ENCODE data around the gene ADAM10.
A peak's percentile ranks its signal among the peaks of the same experiment; 100 is the strongest.

Gene ADAM10

DNA sequence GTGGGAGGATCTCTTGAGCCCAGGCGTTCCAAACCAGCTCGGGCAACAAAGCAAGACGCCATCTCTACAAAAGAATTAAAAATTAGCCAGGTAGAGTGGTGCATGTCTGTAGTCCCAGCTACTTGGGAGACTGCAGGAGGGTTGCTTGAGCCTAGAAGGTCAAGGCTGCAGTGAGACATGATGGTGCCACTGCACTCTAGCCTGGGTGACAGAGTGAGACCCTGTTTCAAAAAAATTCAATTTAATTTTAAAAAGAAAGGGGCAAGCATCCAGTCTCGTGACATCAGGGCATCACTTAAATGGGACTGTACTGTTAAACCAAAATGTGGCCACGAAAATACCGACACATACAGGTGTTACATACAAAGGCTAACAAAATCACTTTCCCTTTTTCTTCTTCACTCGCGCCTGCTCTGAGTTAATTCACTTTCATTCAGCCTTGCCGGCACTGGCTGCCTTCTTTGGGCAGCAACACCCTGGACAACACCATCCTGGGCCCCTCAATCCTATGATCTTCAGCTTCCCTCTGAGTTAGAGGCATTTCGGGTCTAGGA lies 196.1 kb downstream of the ADAM10 start:
- H3K4me3 ChIP-seq (ENCODE audit: low read depth, low read length) = no peak overlapping the region
- H3K36me3 ChIP-seq (ENCODE audit: control insufficient read depth in 2 of 2, insufficient read depth in 1 of 2, low read length in 2 of 2) = no peaks in the 10 kb centered on the region
- H3K9me3 ChIP-seq (ENCODE audit: control insufficient read depth, insufficient read depth, low read depth, low read length) = no peaks in the 10 kb centered on the region
- TF ChIP-seq, protein P1, sequence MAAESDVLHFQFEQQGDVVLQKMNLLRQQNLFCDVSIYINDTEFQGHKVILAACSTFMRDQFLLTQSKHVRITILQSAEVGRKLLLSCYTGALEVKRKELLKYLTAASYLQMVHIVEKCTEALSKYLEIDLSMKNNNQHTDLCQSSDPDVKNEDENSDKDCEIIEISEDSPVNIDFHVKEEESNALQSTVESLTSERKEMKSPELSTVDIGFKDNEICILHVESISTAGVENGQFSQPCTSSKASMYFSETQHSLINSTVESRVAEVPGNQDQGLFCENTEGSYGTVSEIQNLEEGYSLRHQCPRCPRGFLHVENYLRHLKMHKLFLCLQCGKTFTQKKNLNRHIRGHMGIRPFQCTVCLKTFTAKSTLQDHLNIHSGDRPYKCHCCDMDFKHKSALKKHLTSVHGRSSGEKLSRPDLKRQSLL (tag by site-specific recombination; IDR thresholded peaks at IDR 0.05) = no peak
- TF ChIP-seq PRDM1 (tag by site-specific recombination; IDR thresholded peaks at IDR 0.05) = 0 out of 2 replicates have a peak, but pooled peaks have one; percentile 10
- no peaks in the 10 kb centered on the region for H3K4me1 ChIP-seq (ENCODE audit: control insufficient read depth, insufficient read depth, low read length)
- ChIA-PET CTCF (no interaction called here), POLR2A (no interaction called here)
- no peak overlapping the region for H3K27ac ChIP-seq (ENCODE audit: extremely low read depth, low read depth, low read length)

DNA sequence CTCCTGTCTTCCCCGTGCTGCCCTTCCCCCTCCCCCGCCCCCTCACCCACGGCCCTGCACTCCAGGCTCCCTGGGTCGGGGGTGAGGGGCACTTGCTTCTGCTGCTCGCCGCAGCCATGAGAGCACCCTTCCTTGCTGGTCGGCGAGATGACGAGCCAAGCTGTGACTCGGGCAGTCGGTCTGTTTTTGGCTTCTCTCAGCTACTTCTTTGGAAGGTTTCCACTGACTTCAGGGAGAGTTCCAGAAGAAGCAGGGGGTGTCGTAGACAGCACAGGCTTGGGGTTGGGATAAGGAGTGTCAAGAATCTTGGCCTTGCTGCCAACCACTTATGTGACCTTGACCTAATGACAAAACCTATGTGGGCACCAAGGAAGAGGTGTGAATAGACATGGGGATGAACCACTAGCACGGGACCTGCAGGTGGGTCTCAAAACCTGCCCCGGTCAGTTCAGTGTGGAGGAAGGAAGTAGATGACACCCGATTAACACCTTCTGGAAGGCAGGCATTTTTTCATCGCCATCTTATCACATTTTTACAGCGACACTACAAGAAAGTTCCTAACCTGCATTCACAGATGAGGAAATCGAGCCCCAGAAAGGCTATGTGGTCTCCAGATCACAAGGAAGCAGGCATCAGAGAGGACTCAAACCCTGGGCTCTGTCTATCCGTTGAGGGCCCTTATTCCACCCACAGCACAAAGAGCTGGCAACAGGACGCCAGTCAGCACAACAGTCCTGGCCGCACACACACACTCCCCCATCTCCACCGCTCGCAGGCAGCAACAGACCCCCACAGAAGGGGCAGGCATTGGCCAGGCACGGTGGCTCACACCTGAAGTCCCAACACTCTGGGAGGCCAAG lies 196.8 kb downstream of the ADAM10 start:
- no peak overlapping the region for H3K27ac ChIP-seq (ENCODE audit: extremely low read depth, low read depth, low read length)
- POLR2A ChIA-PET = no interaction called here
- no peaks in the 10 kb centered on the region for H3K4me1 ChIP-seq (ENCODE audit: control insufficient read depth, insufficient read depth, low read length)
- H3K4me3 ChIP-seq (ENCODE audit: low read depth, low read length) = no peak overlapping the region
- CTCF ChIA-PET = no interaction called here
- no peaks in the 10 kb centered on the region for H3K9me3 ChIP-seq (ENCODE audit: control insufficient read depth, insufficient read depth, low read depth, low read length)
- TF ChIP-seq ZNF140 (tag by site-specific recombination; IDR thresholded peaks at IDR 0.05) = no peak
- TF ChIP-seq, protein P2, sequence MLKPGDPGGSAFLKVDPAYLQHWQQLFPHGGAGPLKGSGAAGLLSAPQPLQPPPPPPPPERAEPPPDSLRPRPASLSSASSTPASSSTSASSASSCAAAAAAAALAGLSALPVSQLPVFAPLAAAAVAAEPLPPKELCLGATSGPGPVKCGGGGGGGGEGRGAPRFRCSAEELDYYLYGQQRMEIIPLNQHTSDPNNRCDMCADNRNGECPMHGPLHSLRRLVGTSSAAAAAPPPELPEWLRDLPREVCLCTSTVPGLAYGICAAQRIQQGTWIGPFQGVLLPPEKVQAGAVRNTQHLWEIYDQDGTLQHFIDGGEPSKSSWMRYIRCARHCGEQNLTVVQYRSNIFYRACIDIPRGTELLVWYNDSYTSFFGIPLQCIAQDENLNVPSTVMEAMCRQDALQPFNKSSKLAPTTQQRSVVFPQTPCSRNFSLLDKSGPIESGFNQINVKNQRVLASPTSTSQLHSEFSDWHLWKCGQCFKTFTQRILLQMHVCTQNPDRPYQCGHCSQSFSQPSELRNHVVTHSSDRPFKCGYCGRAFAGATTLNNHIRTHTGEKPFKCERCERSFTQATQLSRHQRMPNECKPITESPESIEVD (tag by site-specific recombination; IDR thresholded peaks at IDR 0.05) = no peak
- TF ChIP-seq ZNF223 (tag by site-specific recombination; IDR thresholded peaks at IDR 0.05) = no peak
- no peak for TF ChIP-seq ZNF600 (tag by site-specific recombination; IDR thresholded peaks at IDR 0.05)
- no peak for TF ChIP-seq KLF9 (tag by site-specific recombination; IDR thresholded peaks at IDR 0.05; ENCODE audit: low read depth)
- no peaks in the 10 kb centered on the region for H3K36me3 ChIP-seq (ENCODE audit: control insufficient read depth in 2 of 2, insufficient read depth in 1 of 2, low read length in 2 of 2)

DNA sequence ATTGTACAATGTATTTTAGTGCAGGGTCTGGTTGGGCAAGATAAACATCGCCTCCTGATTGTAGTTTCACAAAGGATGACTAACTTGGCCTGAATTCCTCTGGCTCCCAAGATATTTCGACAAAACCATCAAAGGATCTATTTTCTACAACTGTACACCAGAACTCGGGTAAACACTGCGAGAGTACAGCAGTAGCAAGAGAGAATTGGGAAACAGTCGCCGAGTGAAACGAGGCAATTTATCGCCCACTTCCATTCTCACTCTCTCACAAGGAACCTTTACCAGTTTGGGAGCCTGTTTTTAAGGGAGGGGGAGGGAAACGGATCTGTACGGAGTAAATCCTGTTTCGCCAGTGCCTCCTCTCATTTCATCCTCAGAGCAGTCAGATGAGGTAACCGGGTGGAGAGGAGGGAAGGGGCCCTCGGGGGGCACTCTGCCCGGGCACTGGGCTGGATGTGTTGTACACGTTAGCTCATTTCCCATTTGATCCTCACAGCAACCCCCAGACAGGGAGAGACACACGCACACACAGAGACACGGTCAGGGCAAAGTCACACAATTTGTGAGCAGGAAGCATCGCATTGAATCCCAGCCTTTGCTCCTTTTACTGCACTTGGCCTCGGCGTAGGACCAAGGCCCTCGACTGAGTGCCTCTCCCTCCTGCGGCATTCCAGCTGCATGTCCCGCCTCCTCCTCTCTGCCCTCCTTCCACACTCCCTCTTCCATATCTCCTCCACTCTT lies 197.6 kb downstream of the ADAM10 start:
- Histone ChIP-seq H3K27ac (ENCODE audit: extremely low read depth, low read depth, low read length) (no peak overlapping the region), H3K36me3 (ENCODE audit: control insufficient read depth in 2 of 2, insufficient read depth in 1 of 2, low read length in 2 of 2) (no peaks in the 10 kb centered on the region), H3K4me3 (ENCODE audit: low read depth, low read length) (no peak overlapping the region), H3K9me3 (ENCODE audit: control insufficient read depth, insufficient read depth, low read depth, low read length) (no peaks in the 10 kb centered on the region), H3K4me1 (ENCODE audit: control insufficient read depth, insufficient read depth, low read length) (no peaks in the 10 kb centered on the region)
- CTCF ChIA-PET = no interaction called here
- POLR2A ChIA-PET = no interaction called here
- TF ChIP-seq ZNF433 (tag by site-specific recombination; IDR thresholded peaks at IDR 0.05; ENCODE audit: low read depth) (no peak), RBAK (tag by site-specific recombination; IDR thresholded peaks at IDR 0.05) (no peak), ZNF211 (tag by site-specific recombination; IDR thresholded peaks at IDR 0.05; ENCODE audit: low read depth) (no peak), ZNF155 (tag by site-specific recombination; IDR thresholded peaks at IDR 0.05) (no peak), SP7 (tag by site-specific recombination; IDR thresholded peaks at IDR 0.05) (no peak), EGR2 (tag by site-specific recombination; IDR thresholded peaks at IDR 0.05; ENCODE audit: low read depth) (no peak), ZNF658 (tag by site-specific recombination; IDR thresholded peaks at IDR 0.05) (no peak), ZNF175 (tag by site-specific recombination; IDR thresholded peaks at IDR 0.05) (no peak), ZBTB48 (tag by site-specific recombination; IDR thresholded peaks at IDR 0.05) (no peak), ZNF629 (tag by site-specific recombination; IDR thresholded peaks at IDR 0.05) (no peak), YY2 (tag by site-specific recombination; IDR thresholded peaks at IDR 0.05) (no peak), ZNF37A (tag by site-specific recombination; IDR thresholded peaks at IDR 0.05) (no peak), GLIS2 (tag by site-specific recombination; IDR thresholded peaks at IDR 0.05) (no peak), GLIS1 (tag by site-specific recombination; IDR thresholded peaks at IDR 0.05) (no peak), ZNF416 (tag by site-specific recombination; IDR thresholded peaks at IDR 0.05) (no peak)
- TF ChIP-seq, protein P3, sequence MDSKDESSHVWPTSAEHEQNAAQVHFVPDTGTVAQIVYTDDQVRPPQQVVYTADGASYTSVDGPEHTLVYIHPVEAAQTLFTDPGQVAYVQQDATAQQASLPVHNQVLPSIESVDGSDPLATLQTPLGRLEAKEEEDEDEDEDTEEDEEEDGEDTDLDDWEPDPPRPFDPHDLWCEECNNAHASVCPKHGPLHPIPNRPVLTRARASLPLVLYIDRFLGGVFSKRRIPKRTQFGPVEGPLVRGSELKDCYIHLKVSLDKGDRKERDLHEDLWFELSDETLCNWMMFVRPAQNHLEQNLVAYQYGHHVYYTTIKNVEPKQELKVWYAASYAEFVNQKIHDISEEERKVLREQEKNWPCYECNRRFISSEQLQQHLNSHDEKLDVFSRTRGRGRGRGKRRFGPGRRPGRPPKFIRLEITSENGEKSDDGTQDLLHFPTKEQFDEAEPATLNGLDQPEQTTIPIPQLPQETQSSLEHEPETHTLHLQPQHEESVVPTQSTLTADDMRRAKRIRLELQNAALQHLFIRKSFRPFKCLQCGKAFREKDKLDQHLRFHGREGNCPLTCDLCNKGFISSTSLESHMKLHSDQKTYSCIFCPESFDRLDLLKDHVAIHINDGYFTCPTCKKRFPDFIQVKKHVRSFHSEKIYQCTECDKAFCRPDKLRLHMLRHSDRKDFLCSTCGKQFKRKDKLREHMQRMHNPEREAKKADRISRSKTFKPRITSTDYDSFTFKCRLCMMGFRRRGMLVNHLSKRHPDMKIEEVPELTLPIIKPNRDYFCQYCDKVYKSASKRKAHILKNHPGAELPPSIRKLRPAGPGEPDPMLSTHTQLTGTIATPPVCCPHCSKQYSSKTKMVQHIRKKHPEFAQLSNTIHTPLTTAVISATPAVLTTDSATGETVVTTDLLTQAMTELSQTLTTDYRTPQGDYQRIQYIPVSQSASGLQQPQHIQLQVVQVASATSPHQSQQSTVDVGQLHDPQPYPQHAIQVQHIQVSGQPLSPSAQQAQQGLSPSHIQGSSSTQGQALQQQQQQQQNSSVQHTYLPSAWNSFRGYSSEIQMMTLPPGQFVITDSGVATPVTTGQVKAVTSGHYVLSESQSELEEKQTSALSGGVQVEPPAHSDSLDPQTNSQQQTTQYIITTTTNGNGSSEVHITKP (tag by site-specific recombination; IDR thresholded peaks at IDR 0.05) = no peak
- TF ChIP-seq, protein P4, sequence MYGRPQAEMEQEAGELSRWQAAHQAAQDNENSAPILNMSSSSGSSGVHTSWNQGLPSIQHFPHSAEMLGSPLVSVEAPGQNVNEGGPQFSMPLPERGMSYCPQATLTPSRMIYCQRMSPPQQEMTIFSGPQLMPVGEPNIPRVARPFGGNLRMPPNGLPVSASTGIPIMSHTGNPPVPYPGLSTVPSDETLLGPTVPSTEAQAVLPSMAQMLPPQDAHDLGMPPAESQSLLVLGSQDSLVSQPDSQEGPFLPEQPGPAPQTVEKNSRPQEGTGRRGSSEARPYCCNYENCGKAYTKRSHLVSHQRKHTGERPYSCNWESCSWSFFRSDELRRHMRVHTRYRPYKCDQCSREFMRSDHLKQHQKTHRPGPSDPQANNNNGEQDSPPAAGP (tag by site-specific recombination; IDR thresholded peaks at IDR 0.05) = no peak

All from HEK293 (cell line).